ENCODE results near the gene NSD2.

The NSD2 gene

DNA sequence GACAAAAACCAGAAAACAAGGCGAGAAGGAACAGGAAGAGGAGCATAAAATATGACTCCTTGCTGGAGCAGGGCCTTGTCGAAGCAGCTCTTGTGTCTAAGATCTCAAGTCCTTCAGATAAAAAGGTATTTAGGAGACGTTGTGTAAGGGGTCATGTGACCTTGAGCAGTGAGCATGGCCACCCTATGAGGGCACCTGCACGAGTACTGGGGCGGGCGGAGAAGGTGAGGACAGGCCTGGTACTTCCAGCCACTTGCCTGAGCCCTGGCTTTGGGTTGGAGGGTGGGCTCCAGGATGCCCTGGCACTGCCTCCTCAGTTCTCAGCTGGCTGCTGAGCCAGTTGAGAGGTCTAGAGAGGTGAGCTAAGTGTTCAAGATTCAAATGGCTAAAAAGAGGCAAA is 29.9 kb downstream of the NSD2 start:
- TF ChIP-seq, protein P1, sequence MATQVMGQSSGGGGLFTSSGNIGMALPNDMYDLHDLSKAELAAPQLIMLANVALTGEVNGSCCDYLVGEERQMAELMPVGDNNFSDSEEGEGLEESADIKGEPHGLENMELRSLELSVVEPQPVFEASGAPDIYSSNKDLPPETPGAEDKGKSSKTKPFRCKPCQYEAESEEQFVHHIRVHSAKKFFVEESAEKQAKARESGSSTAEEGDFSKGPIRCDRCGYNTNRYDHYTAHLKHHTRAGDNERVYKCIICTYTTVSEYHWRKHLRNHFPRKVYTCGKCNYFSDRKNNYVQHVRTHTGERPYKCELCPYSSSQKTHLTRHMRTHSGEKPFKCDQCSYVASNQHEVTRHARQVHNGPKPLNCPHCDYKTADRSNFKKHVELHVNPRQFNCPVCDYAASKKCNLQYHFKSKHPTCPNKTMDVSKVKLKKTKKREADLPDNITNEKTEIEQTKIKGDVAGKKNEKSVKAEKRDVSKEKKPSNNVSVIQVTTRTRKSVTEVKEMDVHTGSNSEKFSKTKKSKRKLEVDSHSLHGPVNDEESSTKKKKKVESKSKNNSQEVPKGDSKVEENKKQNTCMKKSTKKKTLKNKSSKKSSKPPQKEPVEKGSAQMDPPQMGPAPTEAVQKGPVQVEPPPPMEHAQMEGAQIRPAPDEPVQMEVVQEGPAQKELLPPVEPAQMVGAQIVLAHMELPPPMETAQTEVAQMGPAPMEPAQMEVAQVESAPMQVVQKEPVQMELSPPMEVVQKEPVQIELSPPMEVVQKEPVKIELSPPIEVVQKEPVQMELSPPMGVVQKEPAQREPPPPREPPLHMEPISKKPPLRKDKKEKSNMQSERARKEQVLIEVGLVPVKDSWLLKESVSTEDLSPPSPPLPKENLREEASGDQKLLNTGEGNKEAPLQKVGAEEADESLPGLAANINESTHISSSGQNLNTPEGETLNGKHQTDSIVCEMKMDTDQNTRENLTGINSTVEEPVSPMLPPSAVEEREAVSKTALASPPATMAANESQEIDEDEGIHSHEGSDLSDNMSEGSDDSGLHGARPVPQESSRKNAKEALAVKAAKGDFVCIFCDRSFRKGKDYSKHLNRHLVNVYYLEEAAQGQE (IDR thresholded peaks at IDR 0.05; ENCODE audit: insufficient read depth in 1 of 2, low read depth in 2 of 2, low read length in 2 of 2) = no peak
- TF ChIP-seq SIN3A (IDR thresholded peaks at IDR 0.05; ENCODE audit: borderline replicate concordance, insufficient read depth, low read length) (no peak), POLR2AphosphoS5 (IDR thresholded peaks at IDR 0.05; ENCODE audit: low read depth, low read length) (no peak), TAF1 (IDR thresholded peaks at IDR 0.05; ENCODE audit: borderline replicate concordance, insufficient read depth, low read length) (no peak), FOXP2 (optimal IDR thresholded peaks at IDR 0.05; ENCODE audit: borderline replicate concordance, extremely low read depth, extremely low read length, insufficient read depth) (no peak)

GRCh38 chr4:1902243-1902642 is 31.1 kb downstream of the NSD2 start:
- TF ChIP-seq FOXP2 (optimal IDR thresholded peaks at IDR 0.05; ENCODE audit: borderline replicate concordance, extremely low read depth, extremely low read length, insufficient read depth) (no peak), TAF1 (IDR thresholded peaks at IDR 0.05; ENCODE audit: borderline replicate concordance, insufficient read depth, low read length) (no peak), POLR2AphosphoS5 (IDR thresholded peaks at IDR 0.05; ENCODE audit: low read depth, low read length) (no peak), SIN3A (IDR thresholded peaks at IDR 0.05; ENCODE audit: borderline replicate concordance, insufficient read depth, low read length) (no peak)
- TF ChIP-seq, protein P1 (IDR thresholded peaks at IDR 0.05; ENCODE audit: insufficient read depth in 1 of 2, low read depth in 2 of 2, low read length in 2 of 2) = no peak

GRCh38 chr4:1903035-1903434 is 31.8 kb downstream of the NSD2 start:
- TF ChIP-seq SIN3A (IDR thresholded peaks at IDR 0.05; ENCODE audit: borderline replicate concordance, insufficient read depth, low read length) = no peak
- TF ChIP-seq, protein P1 (IDR thresholded peaks at IDR 0.05; ENCODE audit: insufficient read depth in 1 of 2, low read depth in 2 of 2, low read length in 2 of 2) = no peak
- no peak for TF ChIP-seq POLR2AphosphoS5 (IDR thresholded peaks at IDR 0.05; ENCODE audit: low read depth, low read length)
- TF ChIP-seq TAF1 (IDR thresholded peaks at IDR 0.05; ENCODE audit: borderline replicate concordance, insufficient read depth, low read length) = no peak

- no peak for TF ChIP-seq POLR2AphosphoS5 (IDR thresholded peaks at IDR 0.05; ENCODE audit: low read depth, low read length)
- TF ChIP-seq FOXP2 (optimal IDR thresholded peaks at IDR 0.05; ENCODE audit: borderline replicate concordance, extremely low read depth, extremely low read length, insufficient read depth) = no peak
- no peak for TF ChIP-seq SIN3A (IDR thresholded peaks at IDR 0.05; ENCODE audit: borderline replicate concordance, insufficient read depth, low read length)
- no peak for TF ChIP-seq TAF1 (IDR thresholded peaks at IDR 0.05; ENCODE audit: borderline replicate concordance, insufficient read depth, low read length)
- TF ChIP-seq, protein P1 (IDR thresholded peaks at IDR 0.05; ENCODE audit: insufficient read depth in 1 of 2, low read depth in 2 of 2, low read length in 2 of 2) = no peak
Observed at GRCh38 chr4:1904042-1904441, 32.8 kb downstream of the NSD2 start.

Data from PFSK-1 (cell line).